ENCODE data around the gene THBS3. TPM values are rescaled to one million over a fixed set of nuclear protein-coding genes. Genes with fewer than 3 reads are reported as not detected.

Gene THBS3
- total and polyA plus RNA-seq, 2 of the 13 experiments (the other 11 are each of a cell fraction or from before 2014, with no cell fraction given): 0.86 to 3.6 TPM

- peak; percentile 48; the same call in 1 of the 2 replicates for TF ChIP-seq E2F1 (CRISPR knock-in tag; IDR thresholded peaks at IDR 0.05)
- TF ChIP-seq HES4 (CRISPR knock-in tag; IDR thresholded peaks at IDR 0.05; ENCODE audit: borderline replicate concordance): peak; percentile 69; the same call in 1 of the 2 replicates
- TF ChIP-seq FOSL2 (CRISPR knock-in tag; IDR thresholded peaks at IDR 0.05): peak; percentile 62; the same call in 1 of the 2 replicates
- no peak for TF ChIP-seq DBP (CRISPR knock-in tag; IDR thresholded peaks at IDR 0.05; ENCODE audit: not compliant biosample characterization)
- no peak for TF ChIP-seq ARID3A (IDR thresholded peaks at IDR 0.05; ENCODE audit: low read depth, low read length)
- peak; percentile 73; the same call in 1 of the 2 replicates for TF ChIP-seq ZNF792 (CRISPR knock-in tag; IDR thresholded peaks at IDR 0.05)
- peak; percentile 47; the same call in 1 of the 2 replicates for TF ChIP-seq GABPA (IDR thresholded peaks at IDR 0.05; ENCODE audit: low read depth, low read length)
- TF ChIP-seq GABPA (CRISPR knock-in tag; IDR thresholded peaks at IDR 0.05; ENCODE audit: low read depth): peak; percentile 89
- no peak for TF ChIP-seq REXO4 (CRISPR knock-in tag; IDR thresholded peaks at IDR 0.05; ENCODE audit: borderline replicate concordance)
- no peak for TF ChIP-seq NFAT5 (CRISPR knock-in tag; IDR thresholded peaks at IDR 0.05)
- no peak for TF ChIP-seq CREB3 (CRISPR knock-in tag; IDR thresholded peaks at IDR 0.05)
- peak; percentile 65; the same call in 1 of the 2 replicates for TF ChIP-seq ZKSCAN8 (CRISPR knock-in tag; IDR thresholded peaks at IDR 0.05; ENCODE audit: borderline replicate concordance)
- no peak for TF ChIP-seq SP140L (CRISPR knock-in tag; IDR thresholded peaks at IDR 0.05; ENCODE audit: borderline replicate concordance)
- TF ChIP-seq SNRNP70 (IDR thresholded peaks at IDR 0.05; ENCODE audit: low read depth, low read length): no peak
- TF ChIP-seq FOXJ3 (CRISPR knock-in tag; IDR thresholded peaks at IDR 0.05; ENCODE audit: borderline replicate concordance): peak; percentile 42; the same call in 1 of the 2 replicates
- peak; percentile 81 to 99 for TF ChIP-seq HMGXB4 (CRISPR knock-in tag; IDR thresholded peaks at IDR 0.05; ENCODE audit: borderline replicate concordance in 1 of 2, low read depth in 1 of 2)
These were observed 34.8 kb downstream of the THBS3 start, which contains the start of gene KRTCAP2 (continued) for GRCh38 chr1:155172732-155173477.
